ENCODE data around the gene LOXHD1.

The LOXHD1 gene

GRCh38 chr18:46447323-46447722, 209.7 kb downstream of the LOXHD1 start:
- H3K9ac ChIP-seq (ENCODE audit: low read length in 2 of 2), result no peak overlapping the region
- H3K9me3 ChIP-seq (ENCODE audit: control insufficient read depth in 2 of 2, low read length in 2 of 2), result peaks cover 5 to 12% of the 10 kb centered on the region in 2 donors
- no peak overlapping the region for H3K27ac ChIP-seq (ENCODE audit: low read length)
- H3K36me3 ChIP-seq (ENCODE audit: control insufficient read depth in 2 of 2, insufficient read depth in 2 of 2, low read length in 2 of 2), result peaks cover 7 to 8% of the 10 kb centered on the region in 2 donors
- no peak overlapping the region for H3K4me3 ChIP-seq (ENCODE audit: low read length in 2 of 2)
- no peaks in the 10 kb centered on the region for H3K4me1 ChIP-seq (ENCODE audit: control insufficient read depth, insufficient read depth, low read length)
- H3K27me3 ChIP-seq (ENCODE audit: control insufficient read depth in 1 of 2, insufficient read depth in 2 of 2, low read length in 2 of 2), result no peaks in the 10 kb centered on the region

DNA sequence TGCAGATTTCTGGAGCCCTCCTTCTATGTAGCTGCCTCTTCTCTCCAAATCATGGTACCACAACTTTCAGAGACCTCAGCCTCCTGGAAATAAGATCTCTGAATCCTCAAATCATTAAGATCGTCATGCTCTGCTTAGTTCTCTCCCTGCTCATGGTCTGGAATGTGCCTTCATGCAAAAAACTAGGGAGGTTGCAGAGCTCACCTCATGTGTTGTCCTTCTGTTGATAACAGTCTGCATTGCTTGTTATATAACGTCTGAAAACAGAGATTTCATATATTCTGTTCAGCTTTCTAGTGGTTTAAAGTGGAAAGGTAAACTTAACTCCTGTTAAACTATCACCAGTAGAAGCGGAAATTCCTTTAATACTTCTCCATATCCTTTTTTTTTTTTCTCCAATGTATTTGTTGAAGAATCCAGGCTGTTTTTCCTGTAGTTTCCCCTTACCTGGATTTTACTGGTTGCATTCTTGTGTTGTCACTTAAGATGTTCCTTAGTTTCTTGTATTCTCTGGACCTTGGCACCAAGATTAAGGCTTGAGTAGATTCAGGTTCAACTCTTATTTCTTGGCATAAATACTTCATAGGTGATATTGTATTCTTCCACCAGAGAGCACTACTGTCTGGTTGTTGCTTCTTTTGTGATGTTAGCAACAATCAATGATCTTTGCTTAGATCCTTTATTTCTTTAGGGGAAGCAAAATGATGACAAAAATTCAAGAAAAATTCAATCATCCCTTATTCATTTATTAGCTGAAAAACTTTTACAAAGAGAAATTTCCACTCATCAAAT, 211.3 kb downstream of the LOXHD1 start:
- Histone ChIP-seq H3K27me3 (ENCODE audit: control insufficient read depth in 1 of 2, insufficient read depth in 2 of 2, low read length in 2 of 2) (no peaks in the 10 kb centered on the region), H3K9ac (ENCODE audit: low read length in 2 of 2) (no peak overlapping the region), H3K9me3 (ENCODE audit: control insufficient read depth in 2 of 2, low read length in 2 of 2) (peaks cover under 1 to 7% of the 10 kb centered on the region in 2 donors), H3K4me1 (ENCODE audit: control insufficient read depth, insufficient read depth, low read length) (no peaks in the 10 kb centered on the region), H3K27ac (ENCODE audit: low read length) (no peak overlapping the region), H3K36me3 (ENCODE audit: control insufficient read depth in 2 of 2, insufficient read depth in 2 of 2, low read length in 2 of 2) (peaks cover 4 to 6% of the 10 kb centered on the region in 2 donors), H3K4me3 (ENCODE audit: low read length in 2 of 2) (no peak overlapping the region)

- Histone ChIP-seq H3K9me3 (ENCODE audit: control insufficient read depth in 2 of 2, low read length in 2 of 2) (no peaks in the 10 kb centered on the region), H3K36me3 (ENCODE audit: control insufficient read depth in 2 of 2, insufficient read depth in 2 of 2, low read length in 2 of 2) (peaks cover 0 to 4% of the 10 kb centered on the region in 2 donors), H3K4me3 (ENCODE audit: low read length in 2 of 2) (no peak overlapping the region), H3K4me1 (ENCODE audit: control insufficient read depth, insufficient read depth, low read length) (no peaks in the 10 kb centered on the region), H3K27ac (ENCODE audit: low read length) (no peak overlapping the region), H3K27me3 (ENCODE audit: control insufficient read depth in 1 of 2, insufficient read depth in 2 of 2, low read length in 2 of 2) (no peaks in the 10 kb centered on the region), H3K9ac (ENCODE audit: low read length in 2 of 2) (no peak overlapping the region)
Observed at GRCh38 chr18:46439037-46439436, 218.0 kb downstream of the LOXHD1 start.

DNA sequence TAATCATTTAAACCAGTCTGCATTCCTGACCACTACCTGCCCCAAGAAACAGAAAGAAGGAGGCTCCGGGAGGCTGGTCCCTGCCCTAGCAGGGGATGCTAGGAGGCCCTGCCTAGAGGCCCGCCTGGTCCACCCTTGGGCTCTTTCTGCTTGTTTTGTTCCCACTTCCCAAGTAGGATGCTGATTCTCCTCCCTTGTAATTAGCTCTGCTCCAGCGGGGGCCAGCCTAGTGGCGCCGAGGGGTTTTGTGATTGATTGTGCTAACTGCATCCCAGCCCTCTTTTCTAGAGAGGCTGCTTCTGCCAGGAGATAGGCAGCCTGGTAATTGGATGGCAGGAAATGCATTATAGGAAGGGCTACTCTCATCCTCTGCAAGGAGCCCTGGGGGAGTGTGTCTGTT, 220.0 kb downstream of the LOXHD1 start:
- H3K36me3 ChIP-seq (ENCODE audit: control insufficient read depth in 2 of 2, insufficient read depth in 2 of 2, low read length in 2 of 2), result peaks cover 0 to 4% of the 10 kb centered on the region in 2 donors
- H3K27ac ChIP-seq (ENCODE audit: low read length), result no peak overlapping the region
- H3K4me1 ChIP-seq (ENCODE audit: control insufficient read depth, insufficient read depth, low read length), result no peaks in the 10 kb centered on the region
- H3K4me3 ChIP-seq (ENCODE audit: low read length in 2 of 2), result no peak overlapping the region
- H3K9me3 ChIP-seq (ENCODE audit: control insufficient read depth in 2 of 2, low read length in 2 of 2), result no peaks in the 10 kb centered on the region
- no peak overlapping the region for H3K9ac ChIP-seq (ENCODE audit: low read length in 2 of 2)
- no peaks in the 10 kb centered on the region for H3K27me3 ChIP-seq (ENCODE audit: control insufficient read depth in 1 of 2, insufficient read depth in 2 of 2, low read length in 2 of 2)

DNA sequence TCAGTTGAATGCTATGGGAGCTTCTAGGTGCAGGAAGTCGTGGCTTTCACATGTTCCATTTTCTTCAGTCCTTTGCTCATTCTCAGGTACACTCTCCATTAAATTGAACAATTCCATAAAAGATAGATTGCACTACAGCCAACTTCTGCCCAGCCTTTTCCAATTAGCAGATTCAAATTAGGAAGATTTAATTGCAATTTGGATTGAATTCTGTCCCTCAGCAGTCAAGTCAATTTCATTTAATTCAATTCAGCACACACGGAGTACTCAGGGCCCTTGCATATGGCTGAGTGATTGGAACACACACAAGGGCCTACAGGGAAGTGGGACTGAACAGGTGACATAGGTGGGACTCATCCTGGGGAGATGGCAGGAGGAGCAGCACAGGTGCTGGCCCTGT, 220.4 kb downstream of the LOXHD1 start:
- Histone ChIP-seq H3K4me3 (ENCODE audit: low read length in 2 of 2) (no peak overlapping the region), H3K9ac (ENCODE audit: low read length in 2 of 2) (no peak overlapping the region), H3K27ac (ENCODE audit: low read length) (no peak overlapping the region), H3K36me3 (ENCODE audit: control insufficient read depth in 2 of 2, insufficient read depth in 2 of 2, low read length in 2 of 2) (peaks cover 0 to 4% of the 10 kb centered on the region in 2 donors), H3K27me3 (ENCODE audit: control insufficient read depth in 1 of 2, insufficient read depth in 2 of 2, low read length in 2 of 2) (no peaks in the 10 kb centered on the region), H3K4me1 (ENCODE audit: control insufficient read depth, insufficient read depth, low read length) (no peaks in the 10 kb centered on the region), H3K9me3 (ENCODE audit: control insufficient read depth in 2 of 2, low read length in 2 of 2) (no peaks in the 10 kb centered on the region)

DNA sequence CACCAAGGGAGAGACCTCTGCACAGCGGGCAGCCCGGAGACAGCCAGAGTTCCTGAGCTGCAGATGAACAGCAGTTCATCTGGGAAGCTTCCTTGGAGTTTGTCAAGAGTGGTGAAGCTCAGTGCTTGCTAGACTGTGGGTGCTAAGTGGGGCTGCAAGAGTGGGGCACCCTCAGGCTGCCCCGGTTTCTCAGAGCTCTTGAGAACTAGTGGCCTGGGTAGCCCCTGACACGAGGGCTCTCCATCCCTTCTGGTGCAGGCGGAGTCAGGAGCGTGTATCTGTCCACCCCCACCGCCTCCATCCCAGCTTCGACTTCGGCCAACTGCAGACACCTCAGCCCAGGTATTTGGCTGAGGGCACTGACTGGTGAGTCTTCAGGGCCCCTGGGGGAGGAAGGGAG, 222.0 kb downstream of the LOXHD1 start:
- Histone ChIP-seq H3K27ac (ENCODE audit: low read length) (no peak overlapping the region), H3K4me1 (ENCODE audit: control insufficient read depth, insufficient read depth, low read length) (no peaks in the 10 kb centered on the region), H3K9me3 (ENCODE audit: control insufficient read depth in 2 of 2, low read length in 2 of 2) (no peaks in the 10 kb centered on the region), H3K4me3 (ENCODE audit: low read length in 2 of 2) (no peak overlapping the region), H3K9ac (ENCODE audit: low read length in 2 of 2) (no peak overlapping the region), H3K27me3 (ENCODE audit: control insufficient read depth in 1 of 2, insufficient read depth in 2 of 2, low read length in 2 of 2) (no peaks in the 10 kb centered on the region), H3K36me3 (ENCODE audit: control insufficient read depth in 2 of 2, insufficient read depth in 2 of 2, low read length in 2 of 2) (peaks cover 0 to 4% of the 10 kb centered on the region in 2 donors)

GRCh38 chr18:46434629-46435028, 222.4 kb downstream of the LOXHD1 start:
- Histone ChIP-seq H3K4me1 (ENCODE audit: control insufficient read depth, insufficient read depth, low read length) (no peaks in the 10 kb centered on the region), H3K27me3 (ENCODE audit: control insufficient read depth in 1 of 2, insufficient read depth in 2 of 2, low read length in 2 of 2) (no peaks in the 10 kb centered on the region), H3K4me3 (ENCODE audit: low read length in 2 of 2) (no peak overlapping the region), H3K9ac (ENCODE audit: low read length in 2 of 2) (no peak overlapping the region), H3K27ac (ENCODE audit: low read length) (no peak overlapping the region), H3K36me3 (ENCODE audit: control insufficient read depth in 2 of 2, insufficient read depth in 2 of 2, low read length in 2 of 2) (peaks cover 0 to 4% of the 10 kb centered on the region in 2 donors), H3K9me3 (ENCODE audit: control insufficient read depth in 2 of 2, low read length in 2 of 2) (no peaks in the 10 kb centered on the region)

DNA sequence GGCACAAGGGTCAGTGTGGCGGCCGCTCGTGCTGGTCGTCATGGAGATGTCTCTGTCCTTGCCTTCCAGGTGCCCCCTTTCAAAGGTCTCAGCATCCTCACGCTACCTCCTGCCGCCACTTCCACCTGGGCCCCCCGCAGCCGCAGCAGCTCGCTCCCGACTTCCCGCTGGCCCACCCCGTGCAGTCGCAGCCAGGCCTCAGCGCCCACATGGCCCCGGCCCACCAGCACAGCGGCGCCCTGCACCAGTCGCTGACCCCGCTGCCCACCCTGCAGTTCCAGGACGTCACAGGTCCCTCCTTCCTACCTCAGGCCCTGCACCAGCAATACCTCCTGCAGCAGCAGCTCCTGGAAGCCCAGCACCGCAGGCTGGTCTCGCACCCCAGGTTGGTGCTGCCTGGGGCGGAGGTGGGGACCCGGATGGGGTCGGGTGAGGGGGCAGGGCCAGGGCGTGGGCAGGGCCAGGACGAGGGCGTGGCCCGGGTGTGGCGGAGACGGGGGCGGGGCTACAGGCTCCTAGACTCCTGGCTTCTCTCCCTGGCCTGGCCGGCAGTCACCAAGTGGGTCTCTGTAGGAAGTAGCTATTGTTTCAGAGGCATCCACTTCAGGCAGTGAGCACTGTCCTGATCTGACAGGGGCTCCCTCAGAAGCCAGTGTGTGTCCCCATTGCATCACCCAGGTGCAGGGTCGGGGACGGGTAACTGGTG, 223.7 kb downstream of the LOXHD1 start:
- H3K4me3 ChIP-seq (ENCODE audit: low read length in 2 of 2), result no peak overlapping the region
- peaks cover 0 to 4% of the 10 kb centered on the region in 2 donors for H3K36me3 ChIP-seq (ENCODE audit: control insufficient read depth in 2 of 2, insufficient read depth in 2 of 2, low read length in 2 of 2)
- H3K9ac ChIP-seq (ENCODE audit: low read length in 2 of 2), result no peak overlapping the region
- no peaks in the 10 kb centered on the region for H3K9me3 ChIP-seq (ENCODE audit: control insufficient read depth in 2 of 2, low read length in 2 of 2)
- no peaks in the 10 kb centered on the region for H3K4me1 ChIP-seq (ENCODE audit: control insufficient read depth, insufficient read depth, low read length)
- no peak overlapping the region for H3K27ac ChIP-seq (ENCODE audit: low read length)
- no peaks in the 10 kb centered on the region for H3K27me3 ChIP-seq (ENCODE audit: control insufficient read depth in 1 of 2, insufficient read depth in 2 of 2, low read length in 2 of 2)

DNA sequence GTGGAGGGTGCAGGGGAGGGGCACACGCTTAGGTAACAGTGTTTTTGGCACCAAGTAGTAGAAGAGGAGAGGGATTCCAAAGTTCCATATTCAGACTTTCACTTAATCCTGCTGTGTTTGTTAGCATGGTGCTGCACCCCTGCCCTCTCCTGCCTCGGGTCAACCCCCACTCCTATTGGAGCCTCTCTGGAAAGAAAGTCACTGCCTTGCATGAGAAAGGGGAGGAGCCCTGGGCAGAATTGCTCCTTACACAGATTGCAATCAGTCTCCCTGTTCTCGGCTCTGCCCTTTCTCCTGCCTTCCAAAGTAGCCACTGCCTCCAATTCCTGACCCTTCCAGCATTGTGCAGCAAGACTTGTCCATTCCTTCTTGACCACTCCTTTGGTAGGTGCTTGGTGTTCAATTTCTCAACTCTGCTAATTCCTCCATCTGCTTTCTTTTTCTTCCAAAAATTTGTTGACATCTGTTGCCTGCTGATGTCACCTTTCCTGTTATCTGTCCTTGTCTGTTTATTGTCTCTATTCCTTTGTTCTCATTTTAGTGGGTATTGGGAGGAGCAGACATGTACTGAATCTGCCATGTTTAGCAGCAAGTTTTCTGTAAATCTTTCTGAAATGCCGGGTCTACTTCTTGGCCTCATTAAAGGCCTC, 225.4 kb downstream of the LOXHD1 start:
- no peak overlapping the region for H3K9ac ChIP-seq (ENCODE audit: low read length in 2 of 2)
- H3K36me3 ChIP-seq (ENCODE audit: control insufficient read depth in 2 of 2, insufficient read depth in 2 of 2, low read length in 2 of 2), result peaks cover 0 to 4% of the 10 kb centered on the region in 2 donors
- H3K4me3 ChIP-seq (ENCODE audit: low read length in 2 of 2), result no peak overlapping the region
- H3K9me3 ChIP-seq (ENCODE audit: control insufficient read depth in 2 of 2, low read length in 2 of 2), result no peaks in the 10 kb centered on the region
- H3K4me1 ChIP-seq (ENCODE audit: control insufficient read depth, insufficient read depth, low read length), result no peaks in the 10 kb centered on the region
- no peak overlapping the region for H3K27ac ChIP-seq (ENCODE audit: low read length)
- no peaks in the 10 kb centered on the region for H3K27me3 ChIP-seq (ENCODE audit: control insufficient read depth in 1 of 2, insufficient read depth in 2 of 2, low read length in 2 of 2)

GRCh38 chr18:46429649-46430224, 227.3 kb downstream of the LOXHD1 start:
- no peaks in the 10 kb centered on the region for H3K9me3 ChIP-seq (ENCODE audit: control insufficient read depth in 2 of 2, low read length in 2 of 2)
- H3K4me1 ChIP-seq (ENCODE audit: control insufficient read depth, insufficient read depth, low read length), result peaks cover 3% of the 10 kb centered on the region
- no peak overlapping the region for H3K27ac ChIP-seq (ENCODE audit: low read length)
- no peak overlapping the region for H3K9ac ChIP-seq (ENCODE audit: low read length in 2 of 2)
- H3K4me3 ChIP-seq (ENCODE audit: low read length in 2 of 2), result no peak overlapping the region
- H3K36me3 ChIP-seq (ENCODE audit: control insufficient read depth in 2 of 2, insufficient read depth in 2 of 2, low read length in 2 of 2), result peaks cover 0 to 4% of the 10 kb centered on the region in 2 donors
- no peaks in the 10 kb centered on the region for H3K27me3 ChIP-seq (ENCODE audit: control insufficient read depth in 1 of 2, insufficient read depth in 2 of 2, low read length in 2 of 2)
